Left lung (tissue), 10 donors: Measurements from ENCODE around the gene TIMM10B. TPM values are rescaled to one million over a fixed set of nuclear protein-coding genes. Genes with fewer than 3 reads are reported as not detected.

Source experiments
- ATAC-seq: fragments of 200-7000 bp; cut with Tn5 transposase; one replicate; pipeline ENCODE4 v1.9.1; 2020; ENCODE audit warnings: moderate library complexity
- DNase-seq, 4 donors: peaks; one replicate each; pipeline ENCODE4 v3.0.0-alpha.2; 2013 to 2020
- H3K27ac ChIP-seq, 2 donors: fragments of 200-600 bp; sonication (generic) in 1 of 2; one replicate each; pipeline versions ENCODE4 v1.5.0 to v1.8.0; 2020 to 2021
- H3K27me3 ChIP-seq, 2 donors: fragments of 200-600 bp; sonication (generic) in 1 of 2; one replicate each; pipeline versions ENCODE4 v1.5.0 to v1.8.0; 2020 to 2021
- H3K36me3 ChIP-seq, 2 donors: fragments of 200-600 bp; sonication (generic) in 1 of 2; one replicate each; pipeline versions ENCODE4 v1.5.0 to v1.8.0; 2020 to 2021
- H3K4me1 ChIP-seq, 2 donors: fragments of 200-600 bp; one replicate each; pipeline ENCODE4 v1.8.0; 2021
- H3K4me3 ChIP-seq, 2 donors: fragments of 200-600 bp; sonication (generic) in 1 of 2; one replicate each; pipeline versions ENCODE4 v1.5.0 to v1.8.0; 2020 to 2021; ENCODE audit warnings: mild to moderate bottlenecking in 1 of 2
- H3K9me3 ChIP-seq, 2 donors: fragments of 200-600 bp; sonication (generic) in 1 of 2; one replicate each; pipeline versions ENCODE4 v1.5.0 to v1.8.0; 2020 to 2021
- intact Hi-C, 2 donors: fragments of 100-400 bp; cut with DNase I; formaldehyde crosslinking; loops; one replicate each; pipeline versions ENCODE4 v1.11.2 to v1.14.2; 2022
- polyA plus RNA-seq, 6 donors: library from polyadenylated mRNA; unstranded; fragments of 120-200 nt; gene quantifications; one replicate each; pipeline ENCODE4 v1.2.1, GENCODE V29; 2013; ENCODE audit not compliant: insufficient read length in 6 of 6
- total RNA-seq, 2 donors: library from RNA; stranded (reverse); fragmentation: NEBNext Ultra II Directional; extraction: Animal tissue kit (Norgen Biotek cat#: 25700); gene quantifications; one replicate each; pipeline ENCODE4 v1.2.1, GENCODE V29; 2021
- TF ChIP-seq, protein P1 (sequence below), 2 donors: fragments of 200-600 bp; sonication (generic) in 1 of 2; IDR thresholded peaks; one replicate each; pipeline versions ENCODE4 v1.5.0 to v1.8.0; 2021; ENCODE audit warnings: antibody characterized with exemption in 2 of 2
- donor health status: DM: no; HTN: yes; CAD: no.
- donor health status: DM: no; HTN: no; CAD: no.

Gene TIMM10B
- total and polyA plus RNA-seq, 8 donors: 29.0 to 46.4 (median 30.9) TPM

DNA sequence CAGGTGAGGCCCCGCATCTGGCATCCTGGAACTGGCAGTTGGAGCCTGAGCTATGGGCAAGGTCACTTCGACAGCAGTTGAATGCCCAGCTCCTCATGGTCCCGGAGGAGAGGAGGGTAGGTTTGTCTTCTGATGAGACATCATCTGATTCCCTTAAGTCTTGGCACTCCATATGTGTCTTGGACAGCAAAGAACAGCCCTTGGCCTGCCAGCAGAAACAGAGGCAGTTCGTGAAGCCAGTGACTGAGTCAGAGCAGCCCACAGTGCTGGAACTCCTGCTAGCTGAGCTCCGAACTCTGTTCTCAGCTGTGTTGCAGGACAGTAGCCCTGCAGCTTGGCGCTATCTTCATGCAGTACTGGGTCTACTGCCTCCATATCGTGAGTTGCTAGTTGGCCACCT is 16.8 kb downstream of the TIMM10B start:
- DNase-seq: peak in 2 of 4 donors; percentile 26 to 33
- TF ChIP-seq, protein P1, sequence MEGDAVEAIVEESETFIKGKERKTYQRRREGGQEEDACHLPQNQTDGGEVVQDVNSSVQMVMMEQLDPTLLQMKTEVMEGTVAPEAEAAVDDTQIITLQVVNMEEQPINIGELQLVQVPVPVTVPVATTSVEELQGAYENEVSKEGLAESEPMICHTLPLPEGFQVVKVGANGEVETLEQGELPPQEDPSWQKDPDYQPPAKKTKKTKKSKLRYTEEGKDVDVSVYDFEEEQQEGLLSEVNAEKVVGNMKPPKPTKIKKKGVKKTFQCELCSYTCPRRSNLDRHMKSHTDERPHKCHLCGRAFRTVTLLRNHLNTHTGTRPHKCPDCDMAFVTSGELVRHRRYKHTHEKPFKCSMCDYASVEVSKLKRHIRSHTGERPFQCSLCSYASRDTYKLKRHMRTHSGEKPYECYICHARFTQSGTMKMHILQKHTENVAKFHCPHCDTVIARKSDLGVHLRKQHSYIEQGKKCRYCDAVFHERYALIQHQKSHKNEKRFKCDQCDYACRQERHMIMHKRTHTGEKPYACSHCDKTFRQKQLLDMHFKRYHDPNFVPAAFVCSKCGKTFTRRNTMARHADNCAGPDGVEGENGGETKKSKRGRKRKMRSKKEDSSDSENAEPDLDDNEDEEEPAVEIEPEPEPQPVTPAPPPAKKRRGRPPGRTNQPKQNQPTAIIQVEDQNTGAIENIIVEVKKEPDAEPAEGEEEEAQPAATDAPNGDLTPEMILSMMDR (IDR thresholded peaks at IDR 0.05): no peak
- Histone ChIP-seq H3K27ac (no peak overlapping the region), H3K36me3 (peaks cover 0 to 48% of the 10 kb centered on the region in 2 donors), H3K27me3 (no peaks in the 10 kb centered on the region), H3K9me3 (no peaks in the 10 kb centered on the region), H3K4me1 (no peaks in the 10 kb centered on the region), H3K4me3 (no peak overlapping the region)
- intact Hi-C loops: no loop called here
- ATAC-seq: peak; percentile 70

DNA sequence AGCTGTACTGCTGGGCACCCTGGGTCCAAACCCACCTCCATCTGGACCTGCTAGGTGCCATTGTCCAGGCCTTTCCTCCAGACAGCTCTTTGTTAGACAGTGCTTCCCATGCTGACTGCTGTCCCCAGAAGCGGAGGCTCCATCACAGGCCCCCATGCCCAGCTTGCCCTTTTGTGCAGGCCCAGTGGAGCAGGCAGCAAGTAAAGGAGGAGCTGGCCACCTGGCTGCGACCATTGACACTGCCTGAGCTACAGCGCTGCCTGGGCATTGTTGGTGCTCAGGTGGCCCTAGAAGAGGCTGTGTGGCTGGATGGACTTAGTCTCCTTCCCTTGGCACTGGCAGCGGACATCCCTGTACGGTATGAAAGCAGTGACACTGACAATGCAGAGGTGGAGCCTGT is 17.2 kb downstream of the TIMM10B start:
- H3K36me3 ChIP-seq: peaks cover 0 to 49% of the 10 kb centered on the region in 2 donors
- DNase-seq: no peak
- H3K27me3 ChIP-seq: no peaks in the 10 kb centered on the region
- ATAC-seq: no peak
- no peak overlapping the region for H3K4me3 ChIP-seq
- H3K27ac ChIP-seq: no peak overlapping the region
- TF ChIP-seq, protein P1 (IDR thresholded peaks at IDR 0.05): no peak
- H3K9me3 ChIP-seq: no peaks in the 10 kb centered on the region
- intact Hi-C loops: no loop called here
- H3K4me1 ChIP-seq: no peaks in the 10 kb centered on the region

DNA sequence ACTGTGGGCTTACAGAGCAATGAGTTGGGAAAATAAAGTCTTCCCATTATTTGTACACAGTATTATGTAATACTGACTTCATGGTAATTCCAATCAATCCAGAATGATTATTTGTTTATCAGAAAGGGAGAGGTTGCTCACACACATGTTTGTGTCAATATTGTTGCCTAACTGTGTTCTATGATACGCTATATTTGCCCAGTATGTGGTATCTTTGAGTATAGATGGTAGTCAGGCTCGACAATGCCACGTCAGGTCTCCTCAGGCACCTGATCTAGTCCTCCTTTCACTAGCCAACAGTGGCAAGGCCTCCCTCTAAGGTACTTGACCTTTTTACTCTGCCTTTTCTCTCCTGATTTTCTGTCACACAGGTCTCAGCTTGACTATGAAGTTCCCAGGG is 21.1 kb downstream of the TIMM10B start:
- H3K4me3 ChIP-seq: no peak overlapping the region
- intact Hi-C loops: loop anchor here in 1 of 2 donors (5.0 to 10.0 kb wide), 2 partner anchors 68 to 120 kb away; no protein-coding TSS in a partner anchor
- no peaks in the 10 kb centered on the region for H3K4me1 ChIP-seq
- no peak for DNase-seq
- H3K27ac ChIP-seq: no peak overlapping the region
- peaks cover 0 to 49% of the 10 kb centered on the region in 2 donors for H3K36me3 ChIP-seq
- TF ChIP-seq, protein P1 (IDR thresholded peaks at IDR 0.05): no peak
- ATAC-seq: no peak
- H3K9me3 ChIP-seq: no peaks in the 10 kb centered on the region
- H3K27me3 ChIP-seq: no peaks in the 10 kb centered on the region

DNA sequence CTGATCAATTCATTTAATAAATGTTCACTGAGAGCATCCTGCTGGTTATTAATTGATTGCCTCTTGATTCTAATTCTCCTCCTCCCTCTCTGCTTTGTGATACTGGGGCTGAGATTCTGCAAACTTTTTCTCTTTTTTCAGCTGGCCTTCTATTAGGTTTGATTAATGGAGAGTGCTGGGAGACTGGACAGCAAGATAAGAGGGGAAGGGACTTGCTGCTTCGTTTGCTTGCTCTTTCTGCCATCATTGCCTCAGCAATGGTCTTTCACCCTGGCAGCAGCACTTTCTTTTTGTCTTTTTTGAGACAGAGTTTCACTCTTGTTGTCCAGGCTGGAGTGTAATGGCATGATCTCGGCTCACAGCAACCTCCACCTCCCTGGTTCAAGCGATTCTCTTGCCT is 22.9 kb downstream of the TIMM10B start:
- H3K4me1 ChIP-seq: no peaks in the 10 kb centered on the region
- H3K27me3 ChIP-seq: no peaks in the 10 kb centered on the region
- intact Hi-C loops: loop anchor here in 1 of 2 donors (5.0 to 10.0 kb wide), 2 partner anchors 69 to 122 kb away; no protein-coding TSS in a partner anchor
- no peaks in the 10 kb centered on the region for H3K9me3 ChIP-seq
- no peak for DNase-seq
- no peak for ATAC-seq
- no peak overlapping the region for H3K27ac ChIP-seq
- H3K4me3 ChIP-seq: no peak overlapping the region
- H3K36me3 ChIP-seq: peaks cover 0 to 33% of the 10 kb centered on the region in 2 donors
- TF ChIP-seq, protein P1 (IDR thresholded peaks at IDR 0.05): no peak

DNA sequence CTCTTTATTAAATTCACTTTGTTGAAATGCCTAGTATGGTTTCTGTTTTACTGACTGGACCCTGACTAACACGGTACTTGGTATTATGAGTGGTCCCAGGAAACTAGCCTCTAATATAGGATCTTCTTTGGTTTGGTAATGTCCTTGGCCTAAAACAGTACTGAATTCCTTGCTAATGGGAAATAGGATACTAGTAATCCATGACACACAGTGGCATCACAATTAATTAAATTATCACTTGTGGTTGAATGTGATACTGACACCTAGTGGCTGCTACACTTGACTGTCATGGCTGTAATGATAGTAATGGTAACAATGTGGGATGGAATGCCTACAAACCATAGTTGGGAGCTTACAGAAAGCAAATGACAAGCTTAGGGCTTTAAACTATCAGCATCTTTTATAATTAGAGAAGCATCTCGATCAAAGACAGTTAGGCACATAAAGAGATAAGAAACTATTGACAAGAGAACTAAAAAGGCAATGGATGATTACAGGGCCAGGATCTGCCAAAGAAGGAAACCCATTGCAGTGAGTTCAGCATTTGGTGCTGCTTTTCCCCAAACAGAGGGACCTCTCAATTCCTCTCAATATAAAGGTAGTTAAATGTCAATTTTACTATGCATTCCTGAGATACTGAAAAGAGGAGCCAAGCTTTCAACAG is 24.4 kb downstream of the TIMM10B start:
- Histone ChIP-seq H3K27ac (no peak overlapping the region), H3K27me3 (no peaks in the 10 kb centered on the region), H3K4me1 (no peaks in the 10 kb centered on the region), H3K36me3 (peaks cover 0 to 34% of the 10 kb centered on the region in 2 donors), H3K4me3 (no peak overlapping the region), H3K9me3 (no peaks in the 10 kb centered on the region)
- TF ChIP-seq, protein P1 (IDR thresholded peaks at IDR 0.05): peak; percentile 63 to 64
- ATAC-seq: peak; percentile 84
- peak in 2 of 4 donors; percentile 10 to 39 for DNase-seq
- intact Hi-C loops: loop anchor here in 1 of 2 donors (10.0 kb wide), 1 partner anchor 71 kb away; no protein-coding TSS in a partner anchor
